ENCODE measurements around the gene TIMMDC1. TPM values are rescaled to one million over a fixed set of nuclear protein-coding genes. Genes with fewer than 3 reads are reported as not detected.
A peak's percentile ranks its signal among the peaks of the same experiment; 100 is the strongest.

The TIMMDC1 gene
- total and polyA plus RNA-seq, 10 of the 15 experiments (the other 5 are each of a cell fraction or from before 2014, with no cell fraction given) = 55.9 to 146 (median 72.1) TPM

- TF ChIP-seq CREB1 (IDR thresholded peaks at IDR 0.05; ENCODE audit: low read depth) (peak; percentile 56; the same call in 1 of the 2 replicates), SMARCA5 (IDR thresholded peaks at IDR 0.05) (no peak)
Observed at GRCh38 chr3:119492128-119492527, 6.2 kb upstream of the TIMMDC1 start (continued).

GRCh38 chr3:119492810-119493209, 5.5 kb upstream of the TIMMDC1 start:
- FAIRE-seq (no peak), DNase-seq (ENCODE audit: low read depth, low spot score) (no peak), ATAC-seq (no peak)
- Histone ChIP-seq H2AFZ (ENCODE audit: control insufficient read depth, low read depth, low read length) (no peak overlapping the region), H3K27me3 (replicated peaks in 1 of 2; ENCODE audit: control insufficient read depth in 2 of 2, insufficient read depth in 2 of 2, low read length in 1 of 2) (no peaks in the 10 kb centered on the region), H4K20me1 (ENCODE audit: control insufficient read depth, insufficient read depth) (no peaks in the 10 kb centered on the region), H3K27ac (ENCODE audit: control insufficient read depth, insufficient read depth) (no peak overlapping the region), H3K9me3 (replicated peaks; ENCODE audit: control insufficient read depth, insufficient read depth, low read length) (no peaks in the 10 kb centered on the region), H3K4me3 (no peak overlapping the region), H3K4me1 (ENCODE audit: control insufficient read depth, insufficient read depth, low read length) (no peaks in the 10 kb centered on the region), H3K4me2 (ENCODE audit: control insufficient read depth, insufficient read depth) (no peak overlapping the region), H3K9ac (ENCODE audit: control insufficient read depth, insufficient read depth, low read length) (no peak overlapping the region), H3K79me2 (ENCODE audit: control insufficient read depth, insufficient read depth, low read length) (peaks cover 6% of the 10 kb centered on the region), H3K36me3 (ENCODE audit: control insufficient read depth in 2 of 2, insufficient read depth in 2 of 2, low read length in 1 of 2) (peaks cover 0 to 20% of the 10 kb centered on the region in 2 experiments; a peak in 3 of 4 replicates)
- BruUV-seq (replicated peaks) = no TSS peak
- intact Hi-C loops (cut with micrococcal nuclease; ENCODE audit: unreplicated experiment) = no loop called here
- in situ Hi-C loops (cut with MboI) = no loop called here
- ChIA-PET SMC1A (ENCODE audit: uncharacterized antibody, unreplicated experiment) (interaction anchor here (0.8 kb wide), 1 partner anchor 20 kb away, joined by 3 read pairs; no protein-coding TSS in a partner anchor), RAD21 (ENCODE audit: unreplicated experiment) (interaction anchor here (1.4 kb wide), 1 partner anchor 8 kb away, joined by 4 read pairs; no protein-coding TSS in a partner anchor), POLR2A (no interaction called here), CTCF (no interaction called here)
- no peak for TF ChIP-seq PKNOX1 (IDR thresholded peaks at IDR 0.05)
- no peak for TF ChIP-seq PAX8 (IDR thresholded peaks at IDR 0.05)
- TF ChIP-seq NFYB (IDR thresholded peaks at IDR 0.05; ENCODE audit: insufficient read depth, low read depth, low read length) = no peak
- TF ChIP-seq BHLHE40 (IDR thresholded peaks at IDR 0.05; ENCODE audit: borderline replicate concordance in 1 of 2, low read depth in 2 of 2, low read length in 1 of 2) = no peak
- 76% methylated on average over 3 of the region's 3 CpGs for WGBS (ENCODE audit: insufficient coverage, insufficient replicate concordance, low lambda C conversion rate, missing lambda C conversion rate)

Measured in GM12878 (cell line).